NK-92 (cell line): ENCODE data around the gene PRLR.

Experiments used
- DNase-seq: peaks from one replicate; lab custom pipeline; 2025; ENCODE audit not compliant: unreplicated experiment; lab: John Stamatoyannopoulos, UW

PRLR gene

GRCh38 chr5:35091704-35092103 lies 138.6 kb downstream of the PRLR start:
- DNase-seq, result no peak

- no peak for DNase-seq
Measured at GRCh38 chr5:35089334-35090314, 140.7 kb downstream of the PRLR start.

- DNase-seq, result no peak
Measured at GRCh38 chr5:35087991-35088390, 142.3 kb downstream of the PRLR start.

- DNase-seq, result no peak
Measured at GRCh38 chr5:35083150-35083549, 147.1 kb downstream of the PRLR start.

- DNase-seq, result no peak
Measured at GRCh38 chr5:35082530-35082929, 147.8 kb downstream of the PRLR start.

GRCh38 chr5:35081134-35081533 lies 149.2 kb downstream of the PRLR start:
- DNase-seq, result no peak

- DNase-seq, result no peak
Measured at GRCh38 chr5:35073160-35073559, 157.1 kb downstream of the PRLR start.

GRCh38 chr5:35069188-35069587 lies 161.1 kb downstream of the PRLR start:
- no peak for DNase-seq

GRCh38 chr5:35067985-35068384 lies 162.3 kb downstream of the PRLR start:
- DNase-seq, result no peak

GRCh38 chr5:35066260-35066795 lies 164.0 kb downstream of the PRLR start:
- no peak for DNase-seq

- no peak for DNase-seq
Measured at GRCh38 chr5:35063414-35063813, 166.9 kb downstream of the PRLR start.

- no peak for DNase-seq
Measured at GRCh38 chr5:35061211-35061770, 169.0 kb downstream of the PRLR start.

GRCh38 chr5:35060236-35060635 lies 170.1 kb downstream of the PRLR start:
- DNase-seq, result no peak

- DNase-seq, result no peak
Measured at GRCh38 chr5:35059251-35059650, 171.0 kb downstream of the PRLR start.

- DNase-seq, result no peak
Measured at GRCh38 chr5:35058374-35058788, 171.9 kb downstream of the PRLR start.

GRCh38 chr5:35056686-35057085 lies 173.6 kb downstream of the PRLR start:
- no peak for DNase-seq

GRCh38 chr5:35052838-35053237 lies 177.4 kb downstream of the PRLR start:
- no peak for DNase-seq

- no peak for DNase-seq
Measured at GRCh38 chr5:35050541-35051126, 179.7 kb downstream of the PRLR start.

GRCh38 chr5:35048910-35049309 lies 181.4 kb downstream of the PRLR start:
- DNase-seq, result no peak

- no peak for DNase-seq
Measured at GRCh38 chr5:35047785-35048404, 182.4 kb downstream of the PRLR start, which contains the start of gene AGXT2. AGXT2 (minus strand) TSS chr5:35047949; CDS start chr5:35047892, 57 bp downstream.

- DNase-seq, result no peak
Measured at GRCh38 chr5:35046774-35047173, 183.5 kb downstream of the PRLR start.
